Large intestine (tissue), 3 donors: ENCODE results near the gene TBL1X. TPM values are rescaled to one million over a fixed set of nuclear protein-coding genes. Genes with fewer than 3 reads are reported as not detected.

Experiments used
- DNase-seq, 2 donors: peaks; one replicate each; pipeline versions ENCODE4 v3.0.0 to v3.0.0-alpha.2; 2013
- H3K27ac ChIP-seq: one replicate; pipeline ENCODE4 v1.5.1; 2013; ENCODE audit warnings: low read length
- H3K27me3 ChIP-seq: 2 replicates; pipeline ENCODE4 v1.6.1; 2013; ENCODE audit warnings: low read length; ENCODE audit not compliant: control insufficient read depth, insufficient read depth
- H3K36me3 ChIP-seq: 2 replicates; pipeline ENCODE4 v1.6.1; 2013; ENCODE audit warnings: low read length; ENCODE audit not compliant: control insufficient read depth, insufficient read depth
- H3K4me1 ChIP-seq: one replicate; pipeline ENCODE4 v1.6.1; 2013; ENCODE audit warnings: low read length; ENCODE audit not compliant: control insufficient read depth, insufficient read depth
- H3K4me3 ChIP-seq: one replicate; pipeline ENCODE4 v1.5.1; 2013; ENCODE audit warnings: low read length
- H3K9me3 ChIP-seq: one replicate; pipeline ENCODE4 v1.6.1; 2013; ENCODE audit warnings: mild to moderate bottlenecking, low read depth, low read length, moderate library complexity; ENCODE audit not compliant: control insufficient read depth
- WGBS: methylation state at CpG from one replicate; pipeline ENCODE4 v1.1.5; 2013; ENCODE audit warnings: low lambda C conversion rate; ENCODE audit not compliant: insufficient coverage; 5-methylcytosine and 5-hydroxymethylcytosine counted together
- polyA plus RNA-seq: library from polyadenylated mRNA; unstranded; fragments of 120-200 nt; gene quantifications from one replicate; pipeline ENCODE4 v1.2.1, GENCODE V29; 2013

The TBL1X gene
- polyA plus RNA-seq, 1 donor, result 9.6 TPM

DNA sequence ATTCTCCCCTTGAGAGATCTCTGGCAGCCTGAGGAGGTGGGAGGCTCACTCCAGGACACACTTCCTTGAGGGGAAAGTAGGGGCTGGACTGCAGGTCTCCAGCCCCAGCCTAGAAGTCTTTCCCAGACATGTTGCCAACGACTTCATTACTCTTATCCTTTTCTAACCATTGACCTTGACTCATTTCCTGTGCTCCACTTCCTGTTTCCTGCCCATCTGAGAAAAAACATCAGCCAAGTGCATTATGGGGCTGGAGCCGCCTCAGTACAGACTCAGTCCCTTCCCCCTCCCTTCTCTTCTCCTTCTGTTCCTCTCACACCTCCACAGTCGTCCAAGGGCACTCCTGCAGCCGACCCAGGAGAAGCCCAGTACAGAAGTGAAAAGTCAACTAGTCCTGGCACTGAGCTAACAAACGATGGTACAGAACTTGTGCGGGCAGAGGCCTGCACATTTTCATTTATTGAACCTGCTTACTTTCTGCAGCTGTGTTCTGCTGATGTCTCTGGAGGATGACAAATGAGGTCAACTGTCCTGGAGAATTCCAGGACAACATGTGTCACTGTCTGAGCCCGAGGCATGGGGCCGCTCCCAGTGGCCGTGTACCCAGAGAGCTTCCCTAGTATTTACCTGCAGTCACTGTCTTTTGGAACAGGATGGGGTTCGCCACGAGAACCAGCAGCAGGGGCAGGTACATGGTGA lies 280.7 kb downstream of the TBL1X start:
- DNase-seq, result no peak
- no CpG with 5 or more reads among the region's 11 CpGs for WGBS
- Histone ChIP-seq H3K4me1 (no peaks in the 10 kb centered on the region), H3K27ac (no peak overlapping the region), H3K27me3 (no peaks in the 10 kb centered on the region), H3K4me3 (no peak overlapping the region), H3K36me3 (no peaks in the 10 kb centered on the region), H3K9me3 (no peaks in the 10 kb centered on the region)

DNA sequence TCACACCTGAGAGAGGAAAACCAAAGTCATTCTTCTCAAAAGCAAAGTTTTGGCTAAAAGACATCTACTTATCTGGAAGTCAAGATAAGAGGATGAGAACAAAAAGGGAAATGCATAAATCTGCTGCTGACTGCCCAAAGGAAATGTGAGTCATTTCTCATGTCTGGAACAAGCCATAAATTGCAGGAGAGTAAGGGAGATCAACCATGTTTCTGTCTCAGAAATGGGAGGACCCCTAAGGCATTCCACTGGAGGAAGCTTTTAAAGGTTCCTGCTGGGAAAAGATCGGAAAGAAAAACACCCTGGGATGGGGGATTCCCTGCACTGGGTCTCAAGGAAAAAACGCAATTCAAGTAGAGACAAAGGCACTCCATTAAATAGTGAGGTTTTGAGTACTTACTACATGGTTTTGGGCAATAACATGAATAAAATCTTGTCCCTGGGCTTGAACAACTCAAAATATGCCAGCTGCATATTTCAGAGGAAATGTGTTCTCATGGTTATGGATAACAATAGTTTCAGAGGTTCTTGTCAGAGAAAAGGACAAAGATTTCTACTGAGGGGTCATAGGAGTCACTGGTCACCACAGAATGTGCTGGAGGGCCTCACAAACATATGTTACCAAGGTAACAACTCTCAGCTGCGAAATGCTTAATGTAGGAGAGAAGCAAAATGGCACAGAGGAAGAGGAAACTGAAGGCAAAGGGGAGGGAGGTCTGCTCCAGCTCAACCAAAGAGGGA lies 281.5 kb downstream of the TBL1X start:
- DNase-seq, result no peak
- H3K27ac ChIP-seq, result no peak overlapping the region
- WGBS, result no CpG with 5 or more reads among the region's 3 CpGs
- no peaks in the 10 kb centered on the region for H3K27me3 ChIP-seq
- no peak overlapping the region for H3K4me3 ChIP-seq
- H3K9me3 ChIP-seq, result no peaks in the 10 kb centered on the region
- no peaks in the 10 kb centered on the region for H3K4me1 ChIP-seq
- H3K36me3 ChIP-seq, result no peaks in the 10 kb centered on the region

DNA sequence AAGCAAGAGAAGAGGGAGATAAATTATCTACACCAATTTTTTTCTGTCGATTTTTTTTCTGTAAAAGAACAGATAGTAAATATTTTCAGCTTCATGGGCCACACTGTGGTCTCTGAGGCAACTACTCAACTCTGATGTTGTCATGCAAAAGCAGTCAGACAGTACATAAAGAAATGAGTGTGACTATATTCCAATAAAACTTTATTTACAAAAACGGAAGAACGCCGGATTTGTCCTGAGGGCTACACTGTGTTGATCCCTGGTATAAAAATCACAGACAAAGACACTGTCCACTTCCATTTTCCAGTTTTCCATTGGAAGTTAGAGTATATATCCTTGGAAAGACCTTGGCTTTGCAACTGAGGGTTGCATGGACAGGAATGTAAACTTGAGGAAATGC lies 282.8 kb downstream of the TBL1X start:
- H3K4me1 ChIP-seq, result no peaks in the 10 kb centered on the region
- no peaks in the 10 kb centered on the region for H3K27me3 ChIP-seq
- H3K9me3 ChIP-seq, result no peaks in the 10 kb centered on the region
- H3K36me3 ChIP-seq, result no peaks in the 10 kb centered on the region
- WGBS, result no CpG with 5 or more reads among the region's 4 CpGs
- no peak overlapping the region for H3K27ac ChIP-seq
- H3K4me3 ChIP-seq, result no peak overlapping the region
- no peak for DNase-seq

DNA sequence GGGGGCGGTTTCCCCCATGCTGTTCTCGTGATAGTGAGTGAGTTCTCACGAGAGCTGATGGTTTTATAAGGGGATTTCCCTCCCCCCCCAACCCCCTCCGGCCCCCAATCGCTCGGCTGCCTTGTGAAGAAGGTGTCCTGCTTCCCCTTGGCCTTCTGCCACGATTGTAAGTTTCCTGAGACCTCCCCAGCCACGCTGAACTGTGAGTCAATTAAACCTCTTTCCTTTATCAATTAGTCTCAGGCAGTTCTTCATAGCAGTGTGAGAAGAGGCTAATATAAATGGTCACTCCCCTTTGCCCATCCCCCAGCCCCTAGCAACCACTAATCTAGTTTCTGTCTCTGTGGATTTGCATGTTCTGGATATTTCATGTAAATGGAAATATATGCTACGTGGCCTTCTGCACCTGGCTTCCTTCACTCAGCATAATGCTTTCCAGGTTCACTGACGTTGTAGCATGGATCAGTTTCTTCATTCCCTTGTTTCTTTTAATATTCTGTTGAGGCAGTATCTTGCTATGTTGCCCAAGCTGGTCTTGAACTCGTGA lies 284.4 kb downstream of the TBL1X start:
- no CpG with 5 or more reads among the region's 11 CpGs for WGBS
- Histone ChIP-seq H3K4me1 (no peaks in the 10 kb centered on the region), H3K9me3 (no peaks in the 10 kb centered on the region), H3K4me3 (no peak overlapping the region), H3K36me3 (no peaks in the 10 kb centered on the region), H3K27ac (no peak overlapping the region), H3K27me3 (no peaks in the 10 kb centered on the region)
- no peak for DNase-seq

DNA sequence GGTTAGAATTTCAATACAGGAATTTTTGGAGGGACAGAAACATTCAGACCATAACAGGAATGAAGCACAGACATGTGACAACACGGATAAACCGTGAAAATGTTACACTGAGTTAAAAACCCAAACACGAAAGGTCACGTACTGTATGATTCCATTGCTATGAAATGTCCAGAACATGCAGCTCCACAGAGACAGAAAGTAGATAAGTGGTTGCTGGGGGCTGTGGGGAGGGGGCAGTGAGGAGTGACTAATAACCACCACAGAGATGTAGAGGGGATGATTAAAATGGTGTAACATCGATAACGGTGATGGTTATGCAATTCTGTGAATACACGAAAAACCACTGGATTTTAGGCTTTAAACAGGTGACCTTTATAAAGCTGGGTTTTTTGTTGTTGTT lies 292.5 kb downstream of the TBL1X start:
- no peaks in the 10 kb centered on the region for H3K4me1 ChIP-seq
- H3K27me3 ChIP-seq, result no peaks in the 10 kb centered on the region
- no peaks in the 10 kb centered on the region for H3K9me3 ChIP-seq
- H3K4me3 ChIP-seq, result no peak overlapping the region
- WGBS, result no CpG with 5 or more reads among the region's 7 CpGs
- H3K27ac ChIP-seq, result no peak overlapping the region
- no peaks in the 10 kb centered on the region for H3K36me3 ChIP-seq
- no peak for DNase-seq

DNA sequence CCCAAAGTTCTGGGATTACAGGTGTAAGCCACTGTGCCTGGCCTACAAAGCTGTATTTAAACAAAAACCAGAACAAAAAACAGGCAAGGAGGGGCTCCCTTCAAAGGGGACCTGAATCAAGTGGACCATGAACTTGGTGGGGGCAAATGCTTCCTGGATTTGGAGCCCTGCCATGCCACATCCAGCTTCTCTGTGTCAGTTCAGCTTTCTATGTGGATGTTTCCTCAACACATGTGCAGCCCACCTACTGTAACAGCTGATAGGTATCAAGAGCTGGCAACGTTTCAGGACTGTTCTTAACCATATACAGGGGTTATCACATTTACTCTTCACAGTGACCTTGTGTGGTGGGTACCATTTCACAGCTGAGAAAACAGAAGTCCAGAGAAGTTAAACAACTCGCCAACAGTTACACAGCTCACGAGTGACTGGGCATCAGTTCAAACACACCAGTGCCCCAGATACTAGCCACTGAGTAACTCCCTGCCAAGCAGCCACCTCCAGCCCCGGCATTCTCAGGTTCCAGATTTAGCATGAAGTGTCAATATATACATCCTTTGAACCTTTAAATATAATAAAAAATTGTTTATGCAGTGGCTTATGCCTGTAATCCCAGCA lies 293.3 kb downstream of the TBL1X start:
- H3K27ac ChIP-seq, result no peak overlapping the region
- H3K9me3 ChIP-seq, result no peaks in the 10 kb centered on the region
- no peaks in the 10 kb centered on the region for H3K4me1 ChIP-seq
- no peaks in the 10 kb centered on the region for H3K27me3 ChIP-seq
- WGBS, result no CpG with 5 or more reads among the region's 4 CpGs
- no peaks in the 10 kb centered on the region for H3K36me3 ChIP-seq
- no peak for DNase-seq
- no peak overlapping the region for H3K4me3 ChIP-seq

DNA sequence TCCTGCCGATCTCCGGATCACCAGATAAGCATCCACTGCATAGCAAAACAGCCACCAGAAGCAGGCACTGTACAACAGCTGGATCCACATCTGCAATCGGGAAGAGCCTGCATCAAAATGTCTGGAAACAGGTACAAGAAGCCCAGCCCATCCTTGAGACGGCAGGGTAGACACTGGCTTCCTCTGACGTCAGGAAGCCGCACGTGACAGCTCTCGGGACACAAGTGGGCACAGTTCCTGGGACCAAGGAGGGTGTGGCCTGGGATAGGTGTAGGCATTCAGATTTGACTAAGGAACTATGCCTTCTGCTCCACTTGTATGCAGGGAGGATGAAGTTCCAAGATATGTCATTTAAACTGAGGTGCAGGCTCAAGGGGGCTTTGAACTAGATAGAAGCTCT lies 294.5 kb downstream of the TBL1X start:
- no peaks in the 10 kb centered on the region for H3K36me3 ChIP-seq
- no peaks in the 10 kb centered on the region for H3K9me3 ChIP-seq
- H3K27ac ChIP-seq, result no peak overlapping the region
- H3K27me3 ChIP-seq, result no peaks in the 10 kb centered on the region
- no peaks in the 10 kb centered on the region for H3K4me1 ChIP-seq
- WGBS, result no CpG with 5 or more reads among the region's 8 CpGs
- no peak overlapping the region for H3K4me3 ChIP-seq
- no peak for DNase-seq

DNA sequence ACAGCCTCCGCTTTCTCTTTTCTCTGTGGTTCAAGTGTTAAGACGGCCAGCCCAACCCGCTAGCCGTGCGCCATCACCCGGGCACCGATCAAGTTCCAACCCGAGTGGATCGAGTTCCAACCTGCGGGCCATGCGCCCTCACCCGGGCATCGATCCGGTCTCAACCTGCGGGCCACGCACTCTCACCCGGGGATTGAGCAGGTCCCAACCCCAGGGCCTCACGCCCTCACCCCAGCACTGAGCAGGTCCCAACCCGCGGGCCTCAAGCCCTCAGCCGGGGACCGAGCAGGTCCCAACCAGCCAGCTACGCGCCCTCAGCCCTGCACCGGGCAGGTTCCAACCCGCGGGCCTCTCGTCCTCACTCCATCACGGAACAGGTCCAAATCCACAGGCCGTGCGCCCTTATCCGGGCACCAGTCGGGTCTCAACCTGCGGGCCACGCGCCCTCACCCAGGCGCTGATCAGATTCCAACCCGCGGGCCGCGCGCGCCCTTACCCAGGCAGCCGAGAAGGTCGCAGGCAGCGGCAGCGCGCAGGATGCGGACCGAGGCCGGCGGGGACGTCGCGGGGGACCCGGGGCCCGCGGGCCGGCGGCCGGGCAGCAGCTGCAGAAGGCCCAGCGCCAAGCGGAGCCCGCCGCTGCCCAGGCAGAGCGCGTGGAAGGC lies 300.3 kb downstream of the TBL1X start:
- peak in 1 of 2 donors; percentile 32 for DNase-seq
- Histone ChIP-seq H3K9me3 (no peaks in the 10 kb centered on the region), H3K27ac (no peak overlapping the region), H3K36me3 (no peaks in the 10 kb centered on the region), H3K4me1 (no peaks in the 10 kb centered on the region), H3K27me3 (peaks cover 4% of the 10 kb centered on the region), H3K4me3 (no peak overlapping the region)
- no CpG with 5 or more reads among the region's 67 CpGs for WGBS

DNA sequence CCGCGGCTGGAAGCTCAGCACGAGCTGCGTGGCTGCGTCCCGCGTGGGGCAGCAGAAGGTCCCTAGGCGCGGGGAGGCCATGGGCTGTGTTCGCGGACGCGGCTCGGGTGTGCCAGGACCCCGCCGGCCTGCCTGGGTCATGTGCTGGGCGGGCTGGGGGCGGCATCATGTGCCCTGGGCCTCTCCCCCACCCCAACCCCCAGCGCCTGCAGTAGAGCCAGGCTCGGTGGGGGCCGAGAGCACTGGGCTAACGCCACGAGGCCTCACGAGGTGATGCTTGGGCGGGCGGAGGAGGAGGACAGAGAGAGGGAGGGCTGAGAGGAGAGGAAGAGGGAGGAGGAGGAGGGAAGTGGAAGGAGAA lies 300.9 kb downstream of the TBL1X start, which contains the start of gene GPR143:
Gene GPR143, minus strand, starts transcription at position 111 of the 361 bp plus-strand sequence. Its CDS starts 30 bp downstream, at position 81.
- no peak within 1 kb of the TSS for H3K4me3 ChIP-seq

DNA sequence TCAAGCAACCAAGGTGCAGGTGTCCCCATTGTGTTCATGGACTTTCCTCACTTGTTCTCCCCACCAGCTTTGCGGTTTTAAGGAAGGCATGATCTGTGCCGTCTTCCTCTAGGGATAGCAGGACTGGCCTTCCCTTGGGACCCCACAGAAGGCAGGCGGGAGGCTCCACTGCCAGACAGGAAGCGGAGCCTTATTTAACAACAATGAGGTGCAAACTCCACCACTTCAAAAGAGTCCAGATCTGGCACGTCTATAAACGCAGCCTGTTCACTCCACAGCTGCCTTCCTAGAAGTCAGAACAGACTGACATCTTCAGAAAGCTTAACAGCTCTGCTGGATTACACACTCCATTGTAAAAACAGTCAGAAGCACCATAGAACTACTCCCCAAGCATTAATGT lies 302.5 kb downstream of the TBL1X start:
- Histone ChIP-seq H3K36me3 (no peaks in the 10 kb centered on the region), H3K9me3 (no peaks in the 10 kb centered on the region), H3K4me3 (no peak overlapping the region), H3K27me3 (peaks cover 4% of the 10 kb centered on the region), H3K4me1 (no peaks in the 10 kb centered on the region), H3K27ac (no peak overlapping the region)
- no CpG with 5 or more reads among the region's 6 CpGs for WGBS
- peak in 1 of 2 donors; percentile 38 for DNase-seq

More for the DNA sequence above, 300.9 kb downstream of the TBL1X start, which contains the start of gene GPR143:
- H3K36me3 ChIP-seq, result no peaks in the 10 kb centered on the region
- no peaks in the 10 kb centered on the region for H3K9me3 ChIP-seq
- H3K27ac ChIP-seq, result no peak within 1 kb of the TSS
- DNase-seq, result no peak
- no peaks in the 10 kb centered on the region for H3K4me1 ChIP-seq
- no CpG with 5 or more reads among the region's 26 CpGs for WGBS
- peaks cover 4% of the 10 kb centered on the region for H3K27me3 ChIP-seq
